ENCODE data around the gene SHC4. TPM values are rescaled to one million over a fixed set of nuclear protein-coding genes. Genes with fewer than 3 reads are reported as not detected.

Gene SHC4, protein sequence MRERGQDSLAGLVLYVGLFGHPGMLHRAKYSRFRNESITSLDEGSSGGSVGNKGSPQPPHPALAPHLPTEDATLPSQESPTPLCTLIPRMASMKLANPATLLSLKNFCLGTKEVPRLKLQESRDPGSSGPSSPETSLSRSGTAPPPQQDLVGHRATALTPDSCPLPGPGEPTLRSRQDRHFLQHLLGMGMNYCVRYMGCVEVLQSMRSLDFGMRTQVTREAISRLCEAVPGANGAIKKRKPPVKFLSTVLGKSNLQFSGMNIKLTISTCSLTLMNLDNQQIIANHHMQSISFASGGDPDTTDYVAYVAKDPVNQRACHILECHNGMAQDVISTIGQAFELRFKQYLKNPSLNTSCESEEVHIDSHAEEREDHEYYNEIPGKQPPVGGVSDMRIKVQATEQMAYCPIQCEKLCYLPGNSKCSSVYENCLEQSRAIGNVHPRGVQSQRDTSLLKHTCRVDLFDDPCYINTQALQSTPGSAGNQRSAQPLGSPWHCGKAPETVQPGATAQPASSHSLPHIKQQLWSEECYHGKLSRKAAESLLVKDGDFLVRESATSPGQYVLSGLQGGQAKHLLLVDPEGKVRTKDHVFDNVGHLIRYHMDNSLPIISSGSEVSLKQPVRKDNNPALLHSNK
- 2.0 and 3.0 TPM in 2 replicates for total RNA-seq

GRCh38 chr15:48963524-48964113, at the start of gene SHC4:
Gene SHC4, minus strand, starts transcription at chr15:48963919. Its CDS starts 904 bp downstream, at chr15:48963015.

GRCh38 chr15:48877630-48878595, 85.8 kb downstream of the SHC4 start, which contains the start of gene EID1:
Gene EID1, plus strand, starts transcription at chr15:48878134. Its CDS starts 43 bp downstream, at chr15:48878177.

GRCh38 chr15:48810414-48811324, 153.1 kb downstream of the SHC4 start, which contains the start of gene CEP152:
Gene CEP152, minus strand, starts transcription at chr15:48811069. Its CDS starts 5,420 bp downstream, at chr15:48805649.

Other genes starting within 250 kb of the SHC4 start
- gene CEP152, start 152.8 kb downstream of the SHC4 start, total RNA-seq = 10.1 and 14.8 TPM in 2 replicates
- gene EID1, start 85.8 kb downstream of the SHC4 start, total RNA-seq = 291 and 455 TPM in 2 replicates
- gene SECISBP2L, start 82.5 kb upstream of the SHC4 start, total RNA-seq = 39.7 and 53.8 TPM in 2 replicates
- gene COPS2, start 191.7 kb upstream of the SHC4 start, total RNA-seq = 65.2 and 100 TPM in 2 replicates
- gene GALK2, start 206.3 kb upstream of the SHC4 start, total RNA-seq = 58.7 and 69.2 TPM in 2 replicates